ENCODE results near the gene SMAD7. TPM values are rescaled to one million over a fixed set of nuclear protein-coding genes. Genes with fewer than 3 reads are reported as not detected.

SMAD7 gene
- total RNA-seq, 1 donor from 2014 or later, result 8.9 TPM

GRCh38 chr18:48959921-48960920 is 9.5 kb upstream of the SMAD7 start:
- peaks cover 21 to 25% (median 23%) of the 10 kb centered on the region in 3 donors for H3K4me1 ChIP-seq (ENCODE audit: control insufficient read depth in 3 of 3, insufficient read depth in 3 of 3, low read length in 3 of 3)
- no peak overlapping the region for H3K9ac ChIP-seq (ENCODE audit: low read depth in 1 of 3, low read length in 3 of 3)
- H3K4me3 ChIP-seq (ENCODE audit: low read length in 3 of 3), result no peak overlapping the region
- H3K9me3 ChIP-seq (ENCODE audit: control insufficient read depth in 3 of 3, low read length in 3 of 3), result no peaks in the 10 kb centered on the region
- H3K27me3 ChIP-seq (ENCODE audit: control insufficient read depth in 3 of 3, insufficient read depth in 3 of 3, low read length in 3 of 3), result no peaks in the 10 kb centered on the region
- no peaks in the 10 kb centered on the region for H3K36me3 ChIP-seq (ENCODE audit: control insufficient read depth in 3 of 3, insufficient read depth in 3 of 3, low read length in 3 of 3)
- peak overlapping the region; percentile 42 for H3K27ac ChIP-seq (ENCODE audit: low read depth, low read length)

- Histone ChIP-seq H3K4me1 (ENCODE audit: control insufficient read depth in 3 of 3, insufficient read depth in 3 of 3, low read length in 3 of 3) (peaks cover 27 to 32% (median 28%) of the 10 kb centered on the region in 3 donors), H3K36me3 (ENCODE audit: control insufficient read depth in 3 of 3, insufficient read depth in 3 of 3, low read length in 3 of 3) (no peaks in the 10 kb centered on the region), H3K9ac (ENCODE audit: low read depth in 1 of 3, low read length in 3 of 3) (no peak overlapping the region), H3K27me3 (ENCODE audit: control insufficient read depth in 3 of 3, insufficient read depth in 3 of 3, low read length in 3 of 3) (no peaks in the 10 kb centered on the region), H3K9me3 (ENCODE audit: control insufficient read depth in 3 of 3, low read length in 3 of 3) (no peaks in the 10 kb centered on the region), H3K4me3 (ENCODE audit: low read length in 3 of 3) (no peak overlapping the region), H3K27ac (ENCODE audit: low read depth, low read length) (peak overlapping the region; percentile 42)
These were observed 8.8 kb upstream of the SMAD7 start for GRCh38 chr18:48959551-48959920.

GRCh38 chr18:48958951-48959350 is 8.2 kb upstream of the SMAD7 start:
- H3K9me3 ChIP-seq (ENCODE audit: control insufficient read depth in 3 of 3, low read length in 3 of 3), result no peaks in the 10 kb centered on the region
- no peaks in the 10 kb centered on the region for H3K36me3 ChIP-seq (ENCODE audit: control insufficient read depth in 3 of 3, insufficient read depth in 3 of 3, low read length in 3 of 3)
- H3K27me3 ChIP-seq (ENCODE audit: control insufficient read depth in 3 of 3, insufficient read depth in 3 of 3, low read length in 3 of 3), result no peaks in the 10 kb centered on the region
- no peak overlapping the region for H3K27ac ChIP-seq (ENCODE audit: low read depth, low read length)
- no peak overlapping the region for H3K4me3 ChIP-seq (ENCODE audit: low read length in 3 of 3)
- H3K4me1 ChIP-seq (ENCODE audit: control insufficient read depth in 3 of 3, insufficient read depth in 3 of 3, low read length in 3 of 3), result peaks cover 28 to 34% (median 30%) of the 10 kb centered on the region in 3 donors
- no peak overlapping the region for H3K9ac ChIP-seq (ENCODE audit: low read depth in 1 of 3, low read length in 3 of 3)

- Histone ChIP-seq H3K4me3 (ENCODE audit: low read length in 3 of 3) (no peak overlapping the region), H3K4me1 (ENCODE audit: control insufficient read depth in 3 of 3, insufficient read depth in 3 of 3, low read length in 3 of 3) (peaks cover 31 to 43% (median 34%) of the 10 kb centered on the region in 3 donors), H3K9ac (ENCODE audit: low read depth in 1 of 3, low read length in 3 of 3) (no peak overlapping the region), H3K27me3 (ENCODE audit: control insufficient read depth in 3 of 3, insufficient read depth in 3 of 3, low read length in 3 of 3) (no peaks in the 10 kb centered on the region), H3K27ac (ENCODE audit: low read depth, low read length) (peak overlapping the region; percentile 87), H3K36me3 (ENCODE audit: control insufficient read depth in 3 of 3, insufficient read depth in 3 of 3, low read length in 3 of 3) (no peaks in the 10 kb centered on the region), H3K9me3 (ENCODE audit: control insufficient read depth in 3 of 3, low read length in 3 of 3) (no peaks in the 10 kb centered on the region)
These were observed 6.9 kb upstream of the SMAD7 start for GRCh38 chr18:48957616-48958015.

GRCh38 chr18:48957136-48957535 is 6.4 kb upstream of the SMAD7 start:
- Histone ChIP-seq H3K4me3 (ENCODE audit: low read length in 3 of 3) (no peak overlapping the region), H3K9me3 (ENCODE audit: control insufficient read depth in 3 of 3, low read length in 3 of 3) (no peaks in the 10 kb centered on the region), H3K9ac (ENCODE audit: low read depth in 1 of 3, low read length in 3 of 3) (no peak overlapping the region), H3K36me3 (ENCODE audit: control insufficient read depth in 3 of 3, insufficient read depth in 3 of 3, low read length in 3 of 3) (no peaks in the 10 kb centered on the region), H3K4me1 (ENCODE audit: control insufficient read depth in 3 of 3, insufficient read depth in 3 of 3, low read length in 3 of 3) (peaks cover 31 to 43% (median 34%) of the 10 kb centered on the region in 3 donors), H3K27ac (ENCODE audit: low read depth, low read length) (peak overlapping the region; percentile 87), H3K27me3 (ENCODE audit: control insufficient read depth in 3 of 3, insufficient read depth in 3 of 3, low read length in 3 of 3) (no peaks in the 10 kb centered on the region)

- peaks cover 31 to 43% (median 34%) of the 10 kb centered on the region in 3 donors for H3K4me1 ChIP-seq (ENCODE audit: control insufficient read depth in 3 of 3, insufficient read depth in 3 of 3, low read length in 3 of 3)
- H3K9me3 ChIP-seq (ENCODE audit: control insufficient read depth in 3 of 3, low read length in 3 of 3), result no peaks in the 10 kb centered on the region
- no peaks in the 10 kb centered on the region for H3K27me3 ChIP-seq (ENCODE audit: control insufficient read depth in 3 of 3, insufficient read depth in 3 of 3, low read length in 3 of 3)
- H3K4me3 ChIP-seq (ENCODE audit: low read length in 3 of 3), result no peak overlapping the region
- H3K36me3 ChIP-seq (ENCODE audit: control insufficient read depth in 3 of 3, insufficient read depth in 3 of 3, low read length in 3 of 3), result no peaks in the 10 kb centered on the region
- peak overlapping the region in 2 of 3 donors; percentile 54 to 58 for H3K9ac ChIP-seq (ENCODE audit: low read depth in 1 of 3, low read length in 3 of 3)
- peak overlapping the region; percentile 87 for H3K27ac ChIP-seq (ENCODE audit: low read depth, low read length)
These were observed 5.6 kb upstream of the SMAD7 start for GRCh38 chr18:48956356-48956755.

- peak overlapping the region; percentile 46 to 58 (median 54) for H3K9ac ChIP-seq (ENCODE audit: low read depth in 1 of 3, low read length in 3 of 3)
- H3K36me3 ChIP-seq (ENCODE audit: control insufficient read depth in 3 of 3, insufficient read depth in 3 of 3, low read length in 3 of 3), result no peaks in the 10 kb centered on the region
- H3K4me1 ChIP-seq (ENCODE audit: control insufficient read depth in 3 of 3, insufficient read depth in 3 of 3, low read length in 3 of 3), result peaks cover 31 to 43% (median 34%) of the 10 kb centered on the region in 3 donors
These were observed 5.1 kb upstream of the SMAD7 start for GRCh38 chr18:48955830-48956261.

GRCh38 chr18:48954886-48955819 is 4.4 kb upstream of the SMAD7 start:
- Histone ChIP-seq H3K36me3 (ENCODE audit: control insufficient read depth in 3 of 3, insufficient read depth in 3 of 3, low read length in 3 of 3) (no peaks in the 10 kb centered on the region), H3K9ac (ENCODE audit: low read depth in 1 of 3, low read length in 3 of 3) (peak overlapping the region; percentile 46 to 58 (median 54)), H3K9me3 (ENCODE audit: control insufficient read depth in 3 of 3, low read length in 3 of 3) (no peaks in the 10 kb centered on the region), H3K4me3 (ENCODE audit: low read length in 3 of 3) (peak overlapping the region; percentile 0 to 4 (median 3)), H3K27me3 (ENCODE audit: control insufficient read depth in 3 of 3, insufficient read depth in 3 of 3, low read length in 3 of 3) (no peaks in the 10 kb centered on the region), H3K4me1 (ENCODE audit: control insufficient read depth in 3 of 3, insufficient read depth in 3 of 3, low read length in 3 of 3) (peaks cover 31 to 43% (median 34%) of the 10 kb centered on the region in 3 donors), H3K27ac (ENCODE audit: low read depth, low read length) (peak overlapping the region; percentile 87)

More at GRCh38 chr18:48955830-48956261, 5.1 kb upstream of the SMAD7 start:
- H3K9me3 ChIP-seq (ENCODE audit: control insufficient read depth in 3 of 3, low read length in 3 of 3), result no peaks in the 10 kb centered on the region
- H3K4me3 ChIP-seq (ENCODE audit: low read length in 3 of 3), result peak overlapping the region in 2 of 3 donors; percentile 0 to 3
- H3K27ac ChIP-seq (ENCODE audit: low read depth, low read length), result peak overlapping the region; percentile 87
- H3K27me3 ChIP-seq (ENCODE audit: control insufficient read depth in 3 of 3, insufficient read depth in 3 of 3, low read length in 3 of 3), result no peaks in the 10 kb centered on the region

- Histone ChIP-seq H3K27ac (ENCODE audit: low read depth, low read length) (peak overlapping the region; percentile 100), H3K9ac (ENCODE audit: low read depth in 1 of 3, low read length in 3 of 3) (peak overlapping the region; percentile 71 to 94 (median 93)), H3K9me3 (ENCODE audit: control insufficient read depth in 3 of 3, low read length in 3 of 3) (no peaks in the 10 kb centered on the region), H3K4me1 (ENCODE audit: control insufficient read depth in 3 of 3, insufficient read depth in 3 of 3, low read length in 3 of 3) (peaks cover 33 to 53% (median 38%) of the 10 kb centered on the region in 3 donors), H3K27me3 (ENCODE audit: control insufficient read depth in 3 of 3, insufficient read depth in 3 of 3, low read length in 3 of 3) (no peaks in the 10 kb centered on the region), H3K36me3 (ENCODE audit: control insufficient read depth in 3 of 3, insufficient read depth in 3 of 3, low read length in 3 of 3) (peaks cover 0 to 9% (median 0%) of the 10 kb centered on the region in 3 donors), H3K4me3 (ENCODE audit: low read length in 3 of 3) (peak overlapping the region; percentile 68 to 76 (median 73))
These were observed 2.4 kb upstream of the SMAD7 start for GRCh38 chr18:48953104-48953706.
